Right kidney (tissue), 1 donor: Measurements from ENCODE around the gene CCDC102B.
"Not testable (repeated sequence)": the region's sequence is repeated elsewhere in the genome, so short reads cannot be mapped to it uniquely, and the experiment has no call there.

Source experiments
- DNase-seq: peaks from one replicate; pipeline ENCODE4 v3.0.0-alpha.2; 2016

CCDC102B gene

GRCh38 chr18:68909579-68909978 is 111.7 kb downstream of the CCDC102B start:
- no peak for DNase-seq

GRCh38 chr18:68915061-68915460 is 117.2 kb downstream of the CCDC102B start:
- no peak for DNase-seq

GRCh38 chr18:68916734-68917133 is 118.9 kb downstream of the CCDC102B start:
- DNase-seq: no peak

GRCh38 chr18:68918216-68918615 is 120.3 kb downstream of the CCDC102B start:
- no peak for DNase-seq

GRCh38 chr18:68919900-68920299 is 122.0 kb downstream of the CCDC102B start:
- no peak for DNase-seq

- DNase-seq: no peak
Observed at GRCh38 chr18:68922392-68922791, 124.5 kb downstream of the CCDC102B start.

- DNase-seq: no peak
Observed at GRCh38 chr18:68925268-68925667, 127.4 kb downstream of the CCDC102B start.

GRCh38 chr18:68928762-68929675 is 131.1 kb downstream of the CCDC102B start:
- DNase-seq: no peak

GRCh38 chr18:68935686-68936085 is 137.8 kb downstream of the CCDC102B start:
- DNase-seq: no peak

- no peak for DNase-seq
Observed at GRCh38 chr18:68937029-68937599, 139.2 kb downstream of the CCDC102B start.

GRCh38 chr18:68940039-68940438 is 142.2 kb downstream of the CCDC102B start:
- no peak for DNase-seq

- no peak for DNase-seq
Observed at GRCh38 chr18:68940754-68941153, 142.9 kb downstream of the CCDC102B start.

- no peak for DNase-seq
Observed at GRCh38 chr18:68942230-68942629, 144.3 kb downstream of the CCDC102B start.

GRCh38 chr18:68943861-68944260 is 146.0 kb downstream of the CCDC102B start:
- DNase-seq: not testable (repeated sequence)

- DNase-seq: no peak
Observed at GRCh38 chr18:68944330-68944729, 146.4 kb downstream of the CCDC102B start.

- no peak for DNase-seq
Observed at GRCh38 chr18:68944826-68945225, 146.9 kb downstream of the CCDC102B start.

- DNase-seq: no peak
Observed at GRCh38 chr18:68948622-68949021, 150.7 kb downstream of the CCDC102B start.

- DNase-seq: no peak
Observed at GRCh38 chr18:68954738-68955137, 156.9 kb downstream of the CCDC102B start.

GRCh38 chr18:68956650-68957049 is 158.8 kb downstream of the CCDC102B start:
- no peak for DNase-seq

- no peak for DNase-seq
Observed at GRCh38 chr18:68960355-68960754, 162.5 kb downstream of the CCDC102B start.

- DNase-seq: no peak
Observed at GRCh38 chr18:68962623-68963022, 164.7 kb downstream of the CCDC102B start.

- no peak for DNase-seq
Observed at GRCh38 chr18:68965817-68966216, 167.9 kb downstream of the CCDC102B start.

- no peak for DNase-seq
Observed at GRCh38 chr18:68969027-68969426, 171.1 kb downstream of the CCDC102B start.

GRCh38 chr18:68972176-68972575 is 174.3 kb downstream of the CCDC102B start:
- no peak for DNase-seq
